ENCODE data around the gene CHRNA3.

The CHRNA3 gene

DNA sequence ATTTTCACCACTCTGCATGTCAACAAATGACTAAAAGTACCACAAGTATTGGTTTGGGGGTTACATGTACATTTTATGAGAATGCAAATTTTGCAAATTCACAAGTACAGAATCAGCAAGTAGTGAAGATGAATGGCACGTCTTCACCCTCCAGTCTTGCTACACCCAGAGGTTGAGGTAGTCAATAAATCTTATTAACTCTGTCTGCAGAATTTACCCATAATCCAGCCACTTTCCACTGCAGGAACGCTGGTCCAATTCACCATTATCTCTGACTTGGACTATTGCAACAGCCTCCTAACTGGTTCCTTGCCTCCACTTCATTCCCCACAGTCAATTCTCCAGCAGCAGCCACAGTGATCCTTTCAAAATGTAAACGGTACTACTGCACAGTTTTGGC is 70.0 kb downstream of the CHRNA3 start:
- DNase-seq = no peak

DNA sequence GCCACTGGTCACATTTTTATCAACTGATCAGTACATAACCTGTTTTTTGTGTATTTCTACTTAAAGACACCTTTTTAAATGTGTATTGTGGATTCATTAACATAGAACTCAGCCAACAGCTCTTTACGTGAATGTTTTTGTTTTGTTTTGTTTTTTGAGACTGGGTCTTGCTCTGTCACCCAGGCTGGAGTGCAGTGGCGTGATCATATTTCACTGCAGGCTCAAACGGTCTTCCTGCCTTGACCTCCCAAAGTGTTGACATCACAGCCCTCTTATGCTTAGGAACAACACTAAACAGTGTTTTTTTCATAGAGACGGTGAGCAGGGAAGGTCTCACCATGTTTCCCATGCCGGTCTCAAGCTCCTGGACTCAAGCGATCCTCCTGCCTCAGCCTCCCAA is 70.6 kb downstream of the CHRNA3 start:
- DNase-seq = no peak

All from NCI-H2081 (cell line).